ENCODE data around the gene SUN1. TPM values are rescaled to one million over a fixed set of nuclear protein-coding genes. Genes with fewer than 3 reads are reported as not detected.

The SUN1 gene
- polyA plus RNA-seq, 1 of the 3 experiments (the other 2 are of a cell fraction): 369 TPM

DNA sequence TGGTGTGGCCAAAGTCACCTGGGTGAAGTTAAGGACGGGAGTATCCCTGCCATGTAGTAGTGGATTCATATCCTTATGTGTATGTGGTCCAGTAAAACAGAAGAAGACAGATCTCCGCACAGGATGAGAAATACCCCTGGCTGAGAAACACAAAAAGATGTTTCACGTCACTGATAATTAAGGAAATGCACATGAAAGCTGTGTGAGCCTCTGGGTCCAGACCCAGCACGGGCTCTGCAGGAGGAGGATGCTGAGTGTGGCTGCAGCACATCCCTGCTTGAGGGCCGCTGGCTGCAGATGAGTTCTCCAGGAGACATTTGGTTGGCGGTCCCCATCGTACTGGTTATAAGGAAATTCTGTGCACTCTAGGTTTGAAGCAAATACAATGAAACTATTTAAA, 8.2 kb upstream of the SUN1 start:
- Histone ChIP-seq H3K36me3 (replicated peaks in 1 of 2; ENCODE audit: control insufficient read depth in 1 of 2, insufficient read depth in 2 of 2, low read length in 1 of 2) (peaks cover 2 to 19% of the 10 kb centered on the region in 2 experiments), H3K4me1 (ENCODE audit: control insufficient read depth in 1 of 2, insufficient read depth in 2 of 2, low read depth in 1 of 2, low read length in 1 of 2) (peaks cover 31 to 35% of the 10 kb centered on the region in 2 experiments; a peak in 3 of 4 replicates), H3K9ac (no peak overlapping the region), H3K4me3 (ENCODE audit: low read depth in 2 of 2, low read length in 1 of 2) (no peak overlapping the region), H2AFZ (ENCODE audit: low read depth) (no peak overlapping the region), H4K20me1 (ENCODE audit: insufficient read depth) (peaks cover 53% of the 10 kb centered on the region), H3K4me2 (no peak overlapping the region), H3K27ac (ENCODE audit: low read depth in 2 of 2, low read length in 1 of 2) (peak overlapping the region in 1 of 2 experiments; percentile 5; a peak in 2 of 4 replicates), H3K27me3 (ENCODE audit: insufficient read depth) (no peaks in the 10 kb centered on the region), H3K9me3 (no peaks in the 10 kb centered on the region), H3K9me2 (no peaks in the 10 kb centered on the region), H3K79me2 (ENCODE audit: insufficient read depth) (peaks cover 100% of the 10 kb centered on the region), H3F3A (replicated peaks; ENCODE audit: insufficient read depth) (peaks cover 7% of the 10 kb centered on the region)
- ChIA-PET POLR2A (interaction anchor here (1.1 to 1.2 kb wide), 2 partner anchors 43 to 53 kb away, joined by 4 to 6 read pairs; partner anchors contain the start of gene GET4), CTCF (interaction anchor here (0.7 to 3.9 kb wide), 6 partner anchors 9 to 134 kb away, joined by 3 to 31 read pairs (median 4); partner anchors contain the start of gene SUN1)
- DNase-seq: peak; percentile 77
- WGBS (ENCODE audit: low lambda C conversion rate): 84% methylated on average over 7 of the region's 7 CpGs
- TF ChIP-seq, protein P1, sequence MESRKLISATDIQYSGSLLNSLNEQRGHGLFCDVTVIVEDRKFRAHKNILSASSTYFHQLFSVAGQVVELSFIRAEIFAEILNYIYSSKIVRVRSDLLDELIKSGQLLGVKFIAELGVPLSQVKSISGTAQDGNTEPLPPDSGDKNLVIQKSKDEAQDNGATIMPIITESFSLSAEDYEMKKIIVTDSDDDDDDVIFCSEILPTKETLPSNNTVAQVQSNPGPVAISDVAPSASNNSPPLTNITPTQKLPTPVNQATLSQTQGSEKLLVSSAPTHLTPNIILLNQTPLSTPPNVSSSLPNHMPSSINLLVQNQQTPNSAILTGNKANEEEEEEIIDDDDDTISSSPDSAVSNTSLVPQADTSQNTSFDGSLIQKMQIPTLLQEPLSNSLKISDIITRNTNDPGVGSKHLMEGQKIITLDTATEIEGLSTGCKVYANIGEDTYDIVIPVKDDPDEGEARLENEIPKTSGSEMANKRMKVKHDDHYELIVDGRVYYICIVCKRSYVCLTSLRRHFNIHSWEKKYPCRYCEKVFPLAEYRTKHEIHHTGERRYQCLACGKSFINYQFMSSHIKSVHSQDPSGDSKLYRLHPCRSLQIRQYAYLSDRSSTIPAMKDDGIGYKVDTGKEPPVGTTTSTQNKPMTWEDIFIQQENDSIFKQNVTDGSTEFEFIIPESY (IDR thresholded peaks at IDR 0.05; ENCODE audit: borderline replicate concordance, low read depth): no peak
- TF ChIP-seq MAX (IDR thresholded peaks at IDR 0.05; ENCODE audit: low read depth): no peak
- TF ChIP-seq EP300 (IDR thresholded peaks at IDR 0.05; ENCODE audit: borderline replicate concordance in 1 of 2, low read depth in 1 of 2, low read length in 1 of 2): peak in 1 of 2 experiments; percentile 13; a peak in 1 of 4 replicates

DNA sequence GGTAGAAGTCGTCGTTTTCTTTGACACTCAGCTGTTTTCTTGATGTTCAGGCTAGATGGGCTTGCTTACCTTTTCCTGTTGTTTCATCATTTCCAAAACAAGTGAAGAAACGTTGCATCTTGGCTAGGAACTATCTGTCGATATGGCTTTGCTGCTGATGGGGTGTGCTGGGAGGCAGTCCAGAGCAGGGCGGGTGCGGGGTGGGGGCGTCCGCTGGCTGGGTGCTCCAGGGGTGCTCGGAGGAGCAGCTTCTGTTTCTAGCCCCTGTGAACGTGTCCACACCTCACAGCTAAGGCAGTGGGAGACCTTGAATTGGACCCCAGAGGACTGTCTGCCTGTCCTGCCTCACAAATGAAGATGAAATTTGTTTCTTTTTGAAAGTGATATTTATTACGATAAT, 7.6 kb upstream of the SUN1 start:
- peaks cover 7% of the 10 kb centered on the region for H3F3A ChIP-seq (replicated peaks; ENCODE audit: insufficient read depth)
- DNase-seq: no peak
- H3K4me2 ChIP-seq: no peak overlapping the region
- H3K27me3 ChIP-seq (ENCODE audit: insufficient read depth): no peaks in the 10 kb centered on the region
- no peak overlapping the region for H2AFZ ChIP-seq (ENCODE audit: low read depth)
- H3K9me3 ChIP-seq: no peaks in the 10 kb centered on the region
- H3K36me3 ChIP-seq (replicated peaks in 1 of 2; ENCODE audit: control insufficient read depth in 1 of 2, insufficient read depth in 2 of 2, low read length in 1 of 2): peaks cover 2 to 19% of the 10 kb centered on the region in 2 experiments
- WGBS (ENCODE audit: low lambda C conversion rate): 90% methylated on average over 11 of the region's 11 CpGs
- POLR2A ChIA-PET: interaction anchor here (1.1 to 1.2 kb wide), 2 partner anchors 43 to 52 kb away, joined by 4 to 6 read pairs; partner anchors contain the start of gene GET4
- TF ChIP-seq EP300 (IDR thresholded peaks at IDR 0.05; ENCODE audit: borderline replicate concordance in 1 of 2, low read depth in 1 of 2, low read length in 1 of 2) (no peak), SIN3A (IDR thresholded peaks at IDR 0.05; ENCODE audit: borderline replicate concordance, low read depth, low read length) (no peak), IRF3 (IDR thresholded peaks at IDR 0.05; ENCODE audit: low read depth, low read length) (no peak), GABPA (IDR thresholded peaks at IDR 0.05; ENCODE audit: low read depth) (no peak), EZH2phosphoT487 (IDR thresholded peaks at IDR 0.05; ENCODE audit: borderline replicate concordance, low read depth) (no peak), JUND (IDR thresholded peaks at IDR 0.05) (no peak)
- H3K4me3 ChIP-seq (ENCODE audit: low read depth in 2 of 2, low read length in 1 of 2): no peak overlapping the region
- CTCF ChIA-PET: interaction anchor here (0.7 to 3.9 kb wide), 7 partner anchors 8 to 491 kb away, joined by 3 to 31 read pairs (median 4); partner anchors contain the start of gene SUN1
- H3K4me1 ChIP-seq (ENCODE audit: control insufficient read depth in 1 of 2, insufficient read depth in 2 of 2, low read depth in 1 of 2, low read length in 1 of 2): peaks cover 31 to 35% of the 10 kb centered on the region in 2 experiments; a peak in 3 of 4 replicates
- no peaks in the 10 kb centered on the region for H3K9me2 ChIP-seq
- peak overlapping the region in 1 of 2 experiments; percentile 5; a peak in 1 of 4 replicates for H3K27ac ChIP-seq (ENCODE audit: low read depth in 2 of 2, low read length in 1 of 2)
- H3K9ac ChIP-seq: no peak overlapping the region
- peaks cover 47% of the 10 kb centered on the region for H4K20me1 ChIP-seq (ENCODE audit: insufficient read depth)
- H3K79me2 ChIP-seq (ENCODE audit: insufficient read depth): peaks cover 100% of the 10 kb centered on the region
